ENCODE results near the gene ESYT2. TPM values are rescaled to one million over a fixed set of nuclear protein-coding genes. Genes with fewer than 3 reads are reported as not detected.

The ESYT2 gene
- total RNA-seq, 1 experiment from 2014 or later = 39.0 TPM

GRCh38 chr7:158758586-158759244 lies 70.6 kb downstream of the ESYT2 start:
- no peak overlapping the region for H3T11ph ChIP-seq (ENCODE audit: low read length)

More at GRCh38 chr7:158758586-158759244, 70.6 kb downstream of the ESYT2 start:
- Histone ChIP-seq H4K91ac (ENCODE audit: insufficient read length, low read depth, low read length) (no peak overlapping the region), H3K27me3 (ENCODE audit: insufficient read depth, low read length) (no peaks in the 10 kb centered on the region), H3K4me1 (ENCODE audit: insufficient read depth, low read length) (no peaks in the 10 kb centered on the region), H2BK20ac (ENCODE audit: low read depth, low read length, poor library complexity, severe bottlenecking) (no peak overlapping the region), H3K9me3 (ENCODE audit: control insufficient read depth, low read depth, low read length) (no peaks in the 10 kb centered on the region), H4K5ac (ENCODE audit: insufficient read length, low read depth, low read length) (no peak overlapping the region), H4K20me1 (ENCODE audit: control insufficient read depth, insufficient read depth, insufficient read length) (no peaks in the 10 kb centered on the region), H2BK5ac (ENCODE audit: insufficient read length, low read length) (no peak overlapping the region), H4K8ac (replicated peaks; ENCODE audit: insufficient read length, low read depth, low read length) (no peak overlapping the region), H3K4me2 (ENCODE audit: insufficient read depth, insufficient read length, low read length) (no peak overlapping the region), H3K79me2 (ENCODE audit: insufficient read depth, low read length) (no peaks in the 10 kb centered on the region), H3K56ac (ENCODE audit: insufficient read length, low read depth, low read length) (no peak overlapping the region), H3K79me1 (ENCODE audit: insufficient read depth, low read depth, low read length, poor library complexity, severe bottlenecking) (no peaks in the 10 kb centered on the region), H3K23ac (ENCODE audit: insufficient read length, low read depth, low read length) (no peak overlapping the region), H3K23me2 (ENCODE audit: insufficient read length, low read depth, low read length, poor library complexity, severe bottlenecking) (no peaks in the 10 kb centered on the region), H3K27ac (ENCODE audit: insufficient read length, low read depth, low read length) (no peak overlapping the region), H3K4ac (ENCODE audit: low read depth, low read length) (no peak overlapping the region), H2AK5ac (ENCODE audit: insufficient read length, low read length) (no peak overlapping the region), H3K18ac (ENCODE audit: insufficient read length, low read depth, low read length) (no peak overlapping the region), H3K9ac (ENCODE audit: extremely low read depth, insufficient read length, low read length) (no peak overlapping the region), H2AFZ (ENCODE audit: low read length) (no peak overlapping the region), H2BK15ac (ENCODE audit: low read depth, low read length) (no peak overlapping the region), H2BK12ac (ENCODE audit: insufficient read length, low read depth, low read length) (no peak overlapping the region), H2BK120ac (ENCODE audit: low read depth, low read length, poor library complexity, severe bottlenecking) (no peak overlapping the region), H3K14ac (ENCODE audit: insufficient read depth, low read length) (no peak overlapping the region)
- peaks cover 4 to 69% (median 48%) of the 10 kb centered on the region in 3 experiments; a peak in 6 of 7 replicates for H3K36me3 Mint-ChIP-seq (ENCODE audit: insufficient read depth in 1 of 3, low read depth in 3 of 3)
- H3K27ac Mint-ChIP-seq = no peak overlapping the region
- H3K27me3 Mint-ChIP-seq (ENCODE audit: low read depth) = no peaks in the 10 kb centered on the region
- no peaks in the 10 kb centered on the region for H3K9me3 Mint-ChIP-seq
- H3K4me3 Mint-ChIP-seq = no peak overlapping the region
- H3K4me1 Mint-ChIP-seq = peaks cover 4% of the 10 kb centered on the region in 2 experiments; a peak in 3 of 4 replicates
- TF ChIP-seq CTCF (conservative IDR thresholded peaks at IDR 0.05) = no peak
- WGBS (ENCODE audit: extremely low coverage, insufficient read length, low lambda C conversion rate) = no CpG with 5 or more reads among the region's 16 CpGs
- no peak for DNase-seq
